Endothelial cell of umbilical vein (primary cell): Measurements from ENCODE around the gene RSPH6A. TPM values are rescaled to one million over a fixed set of nuclear protein-coding genes. Genes with fewer than 3 reads are reported as not detected.

ENCODE experiments used
- BruUV-seq: library from RNA; stranded (reverse); fragments of 400-500 nt; replicated peaks from 2 replicates; lab custom pipeline; 2021; lab: Mats Ljungman, UMichigan
- CTCF ChIA-PET: fragments of 300-600, 350-600 bp; sonication (Branson Sonifier 250); formaldehyde crosslinking; loops from one replicate; lab custom pipeline; 2021; ENCODE audit warnings: antibody characterized with exemption, inconsistent platforms; lab: Charles Lee
- POLR2A ChIA-PET: fragments of 300-600, 350-600 bp; sonication (Branson Sonifier 250); formaldehyde crosslinking; loops from one replicate; lab custom pipeline; 2021; ENCODE audit warnings: antibody characterized with exemption, inconsistent platforms; lab: Charles Lee
- DNase-seq: peaks from one replicate; pipeline ENCODE4 v3.0.0-alpha.2; 2011; ENCODE audit warnings: low read depth, low spot score
- FAIRE-seq: peaks from 2 replicates; lab custom pipeline; 2011; peaks lifted over from hg19 to GRCh38; lab: Jason Lieb, UNC
- H2AFZ ChIP-seq: 2 replicates; pipeline ENCODE4 v1.6.0; 2012; ENCODE audit warnings: low read depth, low read length, control low read depth, inconsistent platforms
- H3K27ac ChIP-seq: 2 replicates; pipeline ENCODE4 v1.5.1; 2011; ENCODE audit warnings: low read depth, mild to moderate bottlenecking, control low read depth, low read length, moderate library complexity; ENCODE audit not compliant: insufficient read depth
- H3K27me3 ChIP-seq, 2 experiments: 2 replicates each; pipeline versions ENCODE4 v1.6.0 to v1.6.1; 2011; ENCODE audit warnings: low read length in 2 of 2, mixed read lengths in 1 of 2; ENCODE audit not compliant: control insufficient read depth in 2 of 2, insufficient read depth in 2 of 2
- H3K36me3 ChIP-seq, 2 experiments: 2 replicates in 1 of 2; 3 replicates in 1 of 2; pipeline ENCODE4 v1.5.1; 2011; ENCODE audit warnings: low read length in 2 of 2, mild to moderate bottlenecking in 1 of 2, moderate library complexity in 1 of 2; ENCODE audit not compliant: control insufficient read depth in 2 of 2, insufficient read depth in 2 of 2; ENCODE audit errors: extremely low read depth in 1 of 2
- H3K4me1 ChIP-seq: 3 replicates; pipeline ENCODE4 v1.5.1; 2011; ENCODE audit warnings: mild to moderate bottlenecking, low read length; ENCODE audit not compliant: control insufficient read depth, insufficient read depth; ENCODE audit errors: extremely low read depth
- H3K4me2 ChIP-seq: 2 replicates; pipeline ENCODE4 v1.6.1; 2011; ENCODE audit warnings: low read length, control low read depth, mixed read lengths; ENCODE audit not compliant: insufficient read depth
- H3K4me3 ChIP-seq, 3 experiments: fragments of 200-600 bp in 1 of 3; sonication (generic), shearing (Covaris generic) in 1 of 3; replicated peaks in 1 of 3; 2 replicates each; pipeline ENCODE4 v1.5.1; 2011 to 2016; ENCODE audit warnings: control low read depth in 3 of 3, low read length in 3 of 3, mild to moderate bottlenecking in 2 of 3, inconsistent platforms in 1 of 3, low read depth in 1 of 3, moderate library complexity in 1 of 3; ENCODE audit not compliant: insufficient read depth in 1 of 3
- H3K79me2 ChIP-seq: 2 replicates; pipeline ENCODE4 v1.6.0; 2012; ENCODE audit warnings: low read length, inconsistent platforms; ENCODE audit not compliant: control insufficient read depth, insufficient read depth
- H3K9ac ChIP-seq: replicated peaks from 2 replicates; pipeline ENCODE3; 2011; ENCODE audit warnings: low read length, control low read depth; ENCODE audit not compliant: insufficient read depth; ENCODE audit errors: extremely low read depth
- H3K9me1 ChIP-seq: replicated peaks from 3 replicates; pipeline ENCODE4 v1.6.0; 2011; ENCODE audit warnings: mild to moderate bottlenecking, low read length; ENCODE audit not compliant: control insufficient read depth, insufficient read depth; ENCODE audit errors: extremely low read depth
- H3K9me3 ChIP-seq: replicated peaks from 2 replicates; pipeline ENCODE4 v1.5.1; 2012; ENCODE audit warnings: low read length, inconsistent platforms; ENCODE audit not compliant: control insufficient read depth, insufficient read depth
- H4K20me1 ChIP-seq: replicated peaks from 2 replicates; pipeline ENCODE3; 2011; ENCODE audit warnings: mild to moderate bottlenecking, low read length; ENCODE audit not compliant: control insufficient read depth, insufficient read depth; ENCODE audit errors: extremely low read depth
- EZH2 ChIP-seq: IDR thresholded peaks from 2 replicates; pipeline ENCODE4 v1.6.1; 2012; ENCODE audit warnings: borderline replicate concordance, low read depth, mild to moderate bottlenecking, moderate library complexity, low read length, inconsistent platforms; ENCODE audit not compliant: severe bottlenecking
- JUN ChIP-seq: IDR thresholded peaks from 2 replicates; pipeline ENCODE4 v1.6.1; 2011; ENCODE audit warnings: borderline replicate concordance, low read depth; ENCODE audit not compliant: insufficient read length, insufficient read depth
- POLR2A ChIP-seq: IDR thresholded peaks from 2 replicates; pipeline ENCODE4 v1.6.1; 2012; ENCODE audit warnings: low read depth, mild to moderate bottlenecking, control low read depth, low read length
- dilution Hi-C: fragments of 300-500 bp; cut with MboI; formaldehyde crosslinking; loops from one replicate; pipeline ENCODE4 v1.15.0; 2019; ENCODE audit warnings: low sequenced_read_pairs; ENCODE audit not compliant: extremely low pct_ligation_motif_present
- intact Hi-C: fragments of 100-400 bp; cut with micrococcal nuclease; formaldehyde crosslinking; loops from one replicate; pipeline ENCODE4 v1.10.0; 2022
- polyA plus RNA-seq, 4 experiments: library from polyadenylated mRNA; depleted of rRNA in 3 of 4; stranded (reverse) in 3 of 4; unstranded in 1 of 4; fragments of >200 nt; gene quantifications; 2 replicates each; pipeline versions ENCODE4 v1.2.1 to v1.2.3, GENCODE V29; 2011 to 2012; ENCODE audit warnings: missing spikeins in 1 of 4
- total RNA-seq: library from RNA; stranded (reverse); gene quantifications from 2 replicates; pipeline ENCODE4 v1.2.3, GENCODE V29; 2021

Gene RSPH6A
- total and polyA plus RNA-seq, 2 donors (not counting 3 experiments of a cell fraction or from before 2014, with no cell fraction given): 0.03 to 0.62 TPM

- Histone ChIP-seq H3K36me3 (peaks cover 14 to 72% of the 10 kb centered on the region in 2 experiments), H3K9ac (no peak overlapping the region), H3K9me3 (no peaks in the 10 kb centered on the region), H4K20me1 (no peaks in the 10 kb centered on the region), H3K9me1 (no peaks in the 10 kb centered on the region), H3K27me3 (no peaks in the 10 kb centered on the region), H3K4me1 (no peaks in the 10 kb centered on the region), H3K27ac (no peak overlapping the region), H3K4me3 (no peak overlapping the region), H3K4me2 (no peak overlapping the region), H3K79me2 (no peaks in the 10 kb centered on the region), H2AFZ (no peak overlapping the region)
- DNase-seq (no peak), FAIRE-seq (no peak)
- dilution Hi-C loops: no loop called here
- ChIA-PET CTCF (interaction anchor here (4.1 kb wide), 1 partner anchor 10 kb away, joined by 35 read pairs; no protein-coding TSS in a partner anchor), POLR2A (interaction anchor here (0.6 kb wide), 1 partner anchor 17 kb away, joined by 3 read pairs; no protein-coding TSS in a partner anchor)
- no TSS peak for BruUV-seq
- TF ChIP-seq POLR2A (no peak), EZH2 (no peak)
- intact Hi-C loops: no loop called here
Measured at GRCh38 chr19:45827459-45828093, 12.5 kb upstream of the RSPH6A start.

DNA sequence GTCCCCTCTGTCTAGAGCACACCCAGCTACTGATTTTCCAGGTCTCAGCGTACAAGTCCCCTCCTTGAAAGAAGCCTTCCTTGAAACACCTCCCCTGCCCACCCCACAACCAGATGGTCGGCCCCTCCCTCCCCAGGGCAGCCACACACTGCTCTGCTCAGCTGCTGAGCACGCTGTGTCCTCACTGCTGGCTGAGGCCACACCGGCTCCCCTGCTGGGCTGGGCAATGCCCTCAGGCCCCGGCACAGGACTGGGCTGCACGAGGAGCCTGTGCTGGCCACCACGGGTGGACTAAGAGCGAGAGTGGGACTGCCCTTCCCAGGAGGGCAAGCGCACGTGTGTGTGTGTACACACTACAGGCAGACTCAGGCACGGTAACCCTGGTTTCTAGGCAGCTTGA, 11.8 kb upstream of the RSPH6A start:
- no peak overlapping the region for H3K9ac ChIP-seq
- ChIA-PET CTCF (interaction anchor here (4.1 kb wide), 1 partner anchor 9 kb away, joined by 35 read pairs; no protein-coding TSS in a partner anchor), POLR2A (interaction anchor here (0.6 kb wide), 1 partner anchor 56 kb away, joined by 4 read pairs; no protein-coding TSS in a partner anchor)
- no peak overlapping the region for H3K27ac ChIP-seq
- H3K4me2 ChIP-seq: no peak overlapping the region
- H3K4me3 ChIP-seq: no peak overlapping the region
- no peaks in the 10 kb centered on the region for H4K20me1 ChIP-seq
- H3K36me3 ChIP-seq: peaks cover 14 to 67% of the 10 kb centered on the region in 2 experiments
- dilution Hi-C loops: no loop called here
- H3K4me1 ChIP-seq: no peaks in the 10 kb centered on the region
- no peaks in the 10 kb centered on the region for H3K79me2 ChIP-seq
- H2AFZ ChIP-seq: no peak overlapping the region
- BruUV-seq: no TSS peak
- no peak for FAIRE-seq
- H3K9me3 ChIP-seq: no peaks in the 10 kb centered on the region
- no peak for DNase-seq
- intact Hi-C loops: no loop called here
- no peaks in the 10 kb centered on the region for H3K27me3 ChIP-seq
- no peaks in the 10 kb centered on the region for H3K9me1 ChIP-seq
- no peak for TF ChIP-seq JUN
